ENCODE measurements around the gene ESM1.

The ESM1 gene

DNA sequence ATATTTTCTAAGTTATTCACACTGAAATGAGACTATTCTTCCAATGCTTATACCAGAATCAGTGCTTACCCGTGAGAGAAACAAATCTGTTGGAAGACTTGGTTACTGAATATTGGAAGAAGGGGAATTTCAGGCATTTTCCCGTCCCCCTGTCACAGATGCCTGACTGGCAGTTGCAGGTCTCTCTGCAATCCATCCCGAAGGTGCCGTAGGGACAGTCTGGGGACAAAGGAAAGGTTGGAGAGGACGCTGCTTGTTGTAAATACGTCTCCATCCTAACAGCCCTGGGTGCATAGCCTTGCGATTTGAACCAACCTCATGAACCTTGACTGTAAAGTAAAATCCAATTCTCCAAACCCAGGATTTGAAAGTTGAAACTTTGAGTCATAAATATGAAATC is 3.5 kb downstream of the ESM1 start:
- no peak for DNase-seq (ENCODE audit: low spot score)

DNA sequence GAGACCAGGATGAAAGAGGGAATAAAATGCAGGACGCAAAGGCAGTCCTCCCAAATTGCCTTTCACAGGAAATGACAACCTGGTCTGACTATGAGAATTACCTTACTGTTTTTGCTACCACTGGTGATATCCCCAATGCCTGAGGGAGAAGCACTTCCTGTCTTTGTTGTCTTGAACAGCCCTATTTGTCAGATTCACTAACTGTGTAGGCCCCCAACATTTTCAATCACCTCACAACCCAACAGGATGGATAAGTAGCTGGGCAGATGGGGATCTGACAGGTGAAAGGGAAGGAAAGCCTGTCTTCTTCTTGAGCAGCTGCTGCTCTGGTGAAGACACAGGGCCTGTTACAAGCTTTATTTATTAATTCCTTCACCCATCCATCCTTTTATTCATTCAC is 9.7 kb downstream of the ESM1 start:
- no peak for DNase-seq (ENCODE audit: low spot score)

DNA sequence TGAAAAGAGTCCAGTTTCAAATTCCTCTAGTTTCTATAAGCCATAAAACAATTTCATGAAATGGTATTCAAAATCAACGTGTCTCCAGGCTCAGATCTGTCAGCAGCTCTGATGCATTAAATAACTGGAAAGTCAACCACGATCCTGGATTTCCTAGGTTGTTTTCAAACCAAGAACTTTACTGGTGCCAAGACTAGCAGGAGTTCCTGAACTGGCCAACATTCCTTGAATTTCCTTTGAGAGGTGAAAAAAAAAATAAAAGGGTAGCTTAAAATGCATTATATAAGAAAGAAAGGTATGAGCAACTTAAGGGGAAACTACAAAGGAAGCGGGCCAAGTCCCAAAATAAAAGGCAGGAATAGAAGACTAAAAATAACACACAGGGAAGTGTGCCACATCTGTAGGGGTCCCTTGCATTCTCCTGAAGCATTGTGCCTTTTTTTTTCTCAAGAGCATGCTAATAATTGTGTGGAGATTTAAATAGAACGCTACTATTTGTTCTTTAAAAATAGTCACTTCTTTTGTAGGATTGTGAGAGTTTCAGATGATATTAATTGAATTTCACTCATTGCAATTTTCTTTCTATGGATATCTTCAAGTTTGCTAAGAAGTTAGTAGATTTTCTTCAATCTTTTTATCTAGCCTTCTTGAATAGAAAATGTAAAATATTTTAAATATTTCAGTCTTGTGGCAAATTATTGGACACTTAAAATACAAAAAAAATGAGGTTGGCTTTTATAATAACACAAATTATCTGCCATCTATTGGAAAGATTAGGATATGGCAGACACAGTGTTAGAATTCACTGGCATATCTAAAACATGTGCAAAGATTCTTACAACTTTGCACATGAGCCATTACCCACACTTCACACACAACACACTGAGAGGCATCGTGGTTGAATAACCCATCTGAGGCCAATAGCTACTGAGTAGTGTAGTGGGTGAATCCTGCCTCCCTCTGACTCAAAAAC is 15.3 kb downstream of the ESM1 start:
- no peak for DNase-seq (ENCODE audit: low spot score)

DNA sequence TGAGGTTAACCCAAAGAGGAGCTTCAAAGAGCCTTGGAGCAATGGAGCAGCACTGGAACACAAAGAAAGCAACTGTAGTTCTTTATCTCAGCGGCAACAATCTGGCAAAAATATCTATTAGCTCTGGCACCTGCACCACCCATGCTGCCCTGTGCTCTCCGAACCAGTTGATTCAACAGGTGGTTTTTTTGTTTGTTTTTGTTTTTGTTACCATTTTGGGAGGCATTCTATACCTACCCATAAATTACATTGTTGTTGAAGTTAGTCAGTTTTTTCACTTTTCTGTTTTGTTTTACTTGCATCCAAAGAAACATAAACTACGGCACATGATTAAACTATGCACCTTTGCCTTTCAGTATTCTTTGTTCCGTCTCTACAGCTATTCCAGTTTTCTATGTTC is 16.2 kb downstream of the ESM1 start:
- no peak for DNase-seq (ENCODE audit: low spot score)

DNA sequence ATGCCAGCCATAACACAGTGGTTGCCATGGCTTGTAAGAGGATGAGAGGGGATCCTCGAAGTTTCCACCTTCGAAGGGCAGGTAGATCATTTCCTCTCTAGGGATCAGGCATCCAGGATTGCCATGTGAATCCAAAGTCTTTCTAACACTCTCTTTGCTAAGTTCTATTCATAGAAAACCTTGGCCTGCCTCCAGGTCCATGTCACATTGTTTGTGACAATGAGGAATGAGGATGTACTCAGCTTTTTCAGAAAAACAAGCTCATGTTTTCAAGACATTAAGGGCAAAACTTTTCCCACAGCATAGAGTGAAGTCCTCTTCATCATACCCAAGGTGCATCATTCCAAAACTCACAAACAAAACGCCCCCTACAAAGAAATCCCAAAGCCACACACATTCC is 19.6 kb downstream of the ESM1 start:
- no peak for DNase-seq (ENCODE audit: low spot score)

DNA sequence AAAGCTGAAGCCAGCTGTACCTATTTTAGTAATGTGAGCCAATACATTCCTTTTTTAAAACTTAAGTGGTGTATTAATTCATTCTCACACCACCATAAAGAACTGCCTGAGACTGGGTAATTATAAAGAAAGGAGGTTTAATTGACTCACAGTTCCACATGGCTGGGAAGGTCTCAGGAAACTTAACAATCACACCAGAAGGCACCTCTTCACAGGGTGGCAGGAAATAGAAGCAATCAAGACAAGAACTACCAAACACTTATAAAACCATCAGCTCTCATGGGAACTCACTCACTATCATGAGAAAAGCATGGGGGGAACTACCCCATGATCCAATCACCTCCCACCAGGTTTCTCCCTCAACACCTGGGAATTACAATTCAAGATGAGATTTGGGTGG is 21.0 kb downstream of the ESM1 start:
- no peak for DNase-seq (ENCODE audit: low spot score)

DNA sequence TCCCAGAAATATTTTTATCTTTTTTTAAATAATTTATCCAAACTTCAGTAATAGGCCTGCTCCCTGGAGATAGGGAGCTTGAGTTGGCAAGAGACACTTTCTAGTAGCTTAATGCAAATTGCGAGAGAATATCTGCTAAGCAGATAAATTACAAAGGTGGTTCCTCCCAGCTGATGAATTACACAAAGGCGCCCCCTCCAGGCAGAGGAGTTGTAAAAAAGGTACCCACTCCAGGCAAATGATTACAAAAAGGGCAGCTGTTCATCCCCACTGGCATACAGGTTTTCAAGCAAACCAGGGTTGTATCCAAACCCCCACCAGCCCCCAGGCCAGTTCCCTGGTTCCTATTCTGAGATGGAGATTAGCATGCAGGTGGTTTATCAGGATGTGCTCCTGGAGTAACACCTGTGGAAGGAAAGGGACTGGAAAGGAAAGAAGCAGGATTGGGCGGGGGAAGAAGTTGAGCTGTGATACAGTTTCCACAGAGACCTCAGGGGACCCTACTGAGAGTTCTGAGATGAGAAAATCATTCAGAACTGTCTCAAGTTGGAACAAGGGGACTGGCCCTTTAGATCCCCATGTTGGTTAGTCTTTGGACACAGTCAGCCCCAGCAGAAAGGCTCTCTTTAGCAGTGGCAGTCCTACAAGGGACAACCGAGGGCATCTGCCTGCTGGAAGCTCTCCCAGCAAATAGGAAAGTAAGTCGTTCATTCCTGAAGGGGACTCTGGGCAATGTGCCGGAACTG is 25.5 kb downstream of the ESM1 start:
- no peak for DNase-seq (ENCODE audit: low spot score)

DNA sequence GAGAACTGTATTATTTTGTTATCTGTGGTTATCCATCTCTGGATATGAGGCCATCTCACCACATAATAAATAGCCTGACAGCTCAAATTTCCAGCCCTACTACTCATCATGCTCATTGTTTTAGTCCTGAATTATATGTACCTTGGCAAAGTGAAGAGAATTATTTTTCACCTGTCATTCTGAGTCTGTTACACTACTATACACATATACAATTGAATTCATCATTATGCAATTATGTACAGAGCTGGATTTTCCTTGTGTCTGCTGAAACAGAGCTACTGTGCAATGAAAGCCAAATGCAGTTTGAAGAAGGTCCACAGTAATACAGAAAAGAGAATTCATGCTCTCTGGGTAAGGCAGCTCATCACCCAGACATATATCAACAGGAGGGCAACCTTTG is 28.5 kb downstream of the ESM1 start:
- no peak for DNase-seq (ENCODE audit: low spot score)

DNA sequence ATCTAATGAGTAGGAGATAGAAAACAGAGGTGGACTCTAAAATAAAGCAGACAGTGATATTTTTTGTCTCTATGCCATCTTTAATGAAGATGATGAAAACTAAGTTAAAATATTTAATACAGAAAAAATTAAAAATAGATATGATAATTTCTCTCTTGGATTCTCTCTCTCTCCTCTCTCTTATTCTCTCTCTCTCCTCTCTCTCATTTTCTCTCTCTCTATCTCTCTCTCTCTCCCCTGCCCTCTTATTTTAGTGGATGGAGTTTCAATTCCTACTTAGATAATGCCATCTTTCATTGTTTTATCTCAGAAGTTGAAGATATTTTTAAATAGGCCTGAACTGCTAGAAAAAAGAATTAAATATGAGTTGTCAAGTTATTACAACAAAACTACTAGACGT is 38.2 kb downstream of the ESM1 start:
- DNase-seq (ENCODE audit: low spot score) = no peak

DNA sequence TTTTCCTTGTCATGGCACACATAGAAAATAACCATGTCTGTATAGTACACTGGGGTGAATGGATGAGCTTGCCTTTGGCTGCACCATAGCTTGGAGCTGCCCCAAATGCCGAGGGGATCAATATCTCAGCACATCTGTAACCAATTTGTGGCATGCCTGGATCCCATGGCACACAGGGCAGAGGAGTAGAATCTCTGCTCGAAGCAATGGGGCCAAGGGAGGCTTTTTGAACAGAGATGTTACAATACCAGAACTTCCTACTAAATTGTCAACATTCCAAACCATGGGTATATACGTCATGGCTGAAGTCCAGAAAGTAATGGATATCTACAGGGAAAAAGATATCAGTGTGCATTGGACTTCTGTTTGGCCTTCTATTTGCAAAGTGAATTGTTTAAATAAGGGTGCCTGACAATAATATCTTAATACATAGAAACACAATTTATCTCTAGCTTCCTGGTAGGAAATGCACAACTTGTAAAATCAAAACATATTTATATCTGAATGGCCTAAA is 39.0 kb downstream of the ESM1 start:
- DNase-seq (ENCODE audit: low spot score) = no peak

DNA sequence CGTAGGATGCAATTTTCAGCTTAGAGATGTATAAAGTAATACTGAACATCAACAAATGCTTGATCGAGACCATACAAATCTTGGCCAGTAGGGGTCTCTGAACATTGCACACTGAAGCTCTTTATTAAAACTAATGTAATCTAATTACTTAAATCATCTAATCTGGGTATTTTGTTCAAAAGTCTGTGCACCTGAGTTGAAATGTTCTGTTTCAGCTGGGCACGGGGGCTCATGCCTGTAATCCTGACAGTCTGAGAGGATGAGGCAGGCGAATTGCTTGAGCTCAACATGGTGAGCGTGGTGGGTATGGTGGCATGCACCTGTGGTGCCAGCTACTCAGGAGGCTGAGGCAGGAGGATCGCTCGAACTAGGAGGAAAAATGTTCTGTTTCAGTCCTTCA is 41.0 kb downstream of the ESM1 start:
- DNase-seq (ENCODE audit: low spot score) = peak; percentile 36

DNA sequence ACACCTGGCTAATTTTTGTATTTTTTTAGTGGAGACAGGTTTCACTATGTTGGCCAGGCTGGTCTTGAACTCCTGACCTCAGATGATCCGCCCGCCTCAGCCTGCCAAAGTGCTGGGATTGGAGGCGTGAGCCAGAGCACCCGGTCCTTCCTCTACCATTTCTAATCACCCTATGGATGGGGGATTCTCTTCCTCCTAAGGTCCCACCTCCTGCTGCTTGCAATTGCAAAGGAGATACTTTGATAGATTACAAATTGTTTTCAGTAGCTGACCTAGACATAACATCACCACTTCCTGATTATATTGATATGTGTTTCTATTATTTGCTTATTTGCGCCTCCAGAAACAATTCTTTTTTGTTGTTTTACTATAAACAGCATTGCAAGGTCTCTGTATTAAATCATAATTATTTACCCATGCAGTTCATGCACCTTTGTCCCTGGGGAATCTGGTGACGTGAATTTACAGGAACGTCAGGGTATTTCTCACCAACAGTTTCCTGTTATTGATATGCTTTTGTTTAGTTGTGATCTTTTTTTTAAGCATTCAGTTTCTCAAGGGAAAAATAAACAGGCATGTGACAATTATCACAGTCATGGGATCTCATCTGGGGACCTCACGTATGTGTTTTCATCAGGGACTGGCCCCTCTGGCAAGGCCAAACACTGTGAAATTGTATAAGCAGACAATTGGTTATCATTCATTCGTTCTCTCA is 43.2 kb downstream of the ESM1 start:
- no peak for DNase-seq (ENCODE audit: low spot score)

DNA sequence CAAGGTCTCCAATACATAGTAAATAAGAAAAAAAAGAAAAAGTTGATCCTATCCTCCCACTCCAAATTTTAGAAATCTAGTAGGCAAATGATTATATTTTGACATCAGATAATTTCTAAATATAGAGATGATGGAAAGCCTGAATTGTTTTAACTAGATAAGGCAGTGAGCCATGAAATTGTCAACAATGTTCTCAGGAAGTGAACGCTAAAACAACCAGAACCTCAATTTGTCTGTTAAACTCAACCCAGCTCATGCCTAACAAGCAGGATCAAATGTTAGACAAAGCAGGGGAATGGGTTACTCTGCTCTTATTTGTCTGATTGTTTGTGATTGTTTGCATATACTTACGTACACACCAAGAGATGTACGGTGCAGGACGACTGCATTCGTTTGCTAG is 49.2 kb downstream of the ESM1 start:
- DNase-seq (ENCODE audit: low spot score) = no peak

DNA sequence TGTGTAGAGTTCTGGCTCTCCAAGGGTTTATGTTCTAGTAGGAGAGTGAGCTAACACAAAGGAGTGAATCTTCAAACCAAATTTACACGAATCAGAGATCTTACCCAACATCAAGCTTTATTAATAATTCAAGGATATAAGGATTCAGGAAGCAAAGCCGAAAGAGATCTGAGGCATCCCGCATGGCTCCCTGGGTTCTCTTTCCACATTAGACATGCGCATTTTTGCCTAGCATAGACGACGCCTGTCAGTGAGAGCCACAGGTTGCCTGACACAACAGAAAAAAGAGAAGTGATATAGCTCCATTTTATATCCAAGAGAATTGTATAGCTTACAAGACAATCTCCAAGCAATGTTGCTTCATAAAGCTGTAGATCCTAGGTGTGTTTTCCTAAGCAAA is 52.6 kb downstream of the ESM1 start:
- DNase-seq (ENCODE audit: low spot score) = no peak

DNA sequence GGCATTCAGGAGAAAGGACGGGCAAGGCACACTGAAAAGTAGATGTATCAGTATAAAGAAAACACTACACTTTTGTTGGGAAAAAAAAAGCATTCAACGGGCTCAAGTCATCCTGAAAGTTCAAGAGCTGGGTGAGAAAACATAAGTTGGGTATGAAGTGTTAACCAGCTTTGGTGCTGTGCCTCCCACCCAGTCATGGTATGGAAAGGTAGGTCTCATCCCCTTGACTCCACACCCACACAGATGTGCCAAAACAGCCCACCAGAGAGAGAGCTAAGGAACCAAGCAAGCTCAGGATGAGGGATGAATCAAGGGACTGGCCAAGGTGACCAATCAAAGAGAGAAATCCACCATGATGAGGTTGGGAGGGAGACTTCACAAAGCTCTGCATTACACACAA is 54.7 kb downstream of the ESM1 start:
- no peak for DNase-seq (ENCODE audit: low spot score)
